MM.1S (cell line): Measurements from ENCODE around the gene SNX17.

ENCODE experiments used
- DNase-seq: peaks from one replicate; pipeline ENCODE4 v3.0.0-alpha.2; 2015
- H2AFZ ChIP-seq: fragments of 300-600 bp; sonication (generic); 2 replicates; pipeline ENCODE4 v1.6.0; 2016; ENCODE audit warnings: antibody characterized with exemption, low read length
- H3F3A ChIP-seq: fragments of 300-600 bp; sonication (generic); 2 replicates; pipeline ENCODE4 v1.6.1; 2016; ENCODE audit warnings: mild to moderate bottlenecking, antibody characterized with exemption, low read length, moderate library complexity, mixed read lengths; ENCODE audit not compliant: insufficient read depth
- H3K27ac ChIP-seq: fragments of 300-600 bp; sonication (generic); 2 replicates; pipeline ENCODE4 v1.5.1; 2016; ENCODE audit warnings: mild to moderate bottlenecking, low read length
- H3K27me3 ChIP-seq: fragments of 300-600 bp; sonication (generic); replicated peaks from 2 replicates; pipeline ENCODE4 v1.6.0; 2016; ENCODE audit warnings: low read length; ENCODE audit not compliant: insufficient read depth
- H3K36me3 ChIP-seq: fragments of 300-600 bp; sonication (generic); replicated peaks from 2 replicates; pipeline ENCODE4 v1.6.1; 2016; ENCODE audit warnings: mild to moderate bottlenecking, low read length, mixed read lengths; ENCODE audit not compliant: insufficient read depth
- H3K4me1 ChIP-seq: fragments of 300-600 bp; sonication (generic); 2 replicates; pipeline ENCODE4 v1.6.1; 2016; ENCODE audit warnings: low read length, mixed read lengths
- H3K4me2 ChIP-seq: fragments of 300-600 bp; sonication (generic); 2 replicates; pipeline ENCODE4 v1.6.0; 2016; ENCODE audit warnings: low read depth, low read length
- H3K4me3 ChIP-seq: fragments of 300-600 bp; sonication (generic); 2 replicates; pipeline ENCODE4 v1.5.1; 2016; ENCODE audit warnings: low read length, mixed read lengths
- H3K79me2 ChIP-seq: fragments of 300-600 bp; sonication (generic); 2 replicates; pipeline ENCODE4 v1.6.1; 2016; ENCODE audit warnings: mixed run types, low read length, mixed read lengths
- H3K9ac ChIP-seq: fragments of 300-600 bp; sonication (generic); 2 replicates; pipeline ENCODE4 v1.6.1; 2016; ENCODE audit warnings: low read length, mixed read lengths
- H3K9me2 ChIP-seq: fragments of 300-600 bp; sonication (generic); replicated peaks from 2 replicates; pipeline ENCODE4 v1.6.1; 2016; ENCODE audit warnings: mild to moderate bottlenecking, low read length, mixed read lengths; ENCODE audit not compliant: insufficient read depth
- H3K9me3 ChIP-seq: fragments of 300-600 bp; sonication (generic); replicated peaks from 2 replicates; pipeline ENCODE4 v1.6.1; 2016; ENCODE audit warnings: mild to moderate bottlenecking, low read length, mixed read lengths; ENCODE audit not compliant: insufficient read depth
- H4K20me1 ChIP-seq: fragments of 300-600 bp; sonication (generic); 2 replicates; pipeline ENCODE4 v1.6.1; 2016; ENCODE audit warnings: mild to moderate bottlenecking, low read length, moderate library complexity, mixed read lengths; ENCODE audit not compliant: insufficient read depth
- EZH2 ChIP-seq: fragments of 300-600 bp; sonication (generic); optimal IDR thresholded peaks from 2 replicates; pipeline ENCODE3; 2017; ENCODE audit warnings: low read depth, mild to moderate bottlenecking, antibody characterized with exemption, low read length, mixed read lengths
- EZH2phosphoT487 ChIP-seq: fragments of 300-600 bp; sonication (generic); IDR thresholded peaks from 2 replicates; pipeline ENCODE4 v1.6.1; 2018; ENCODE audit warnings: antibody characterized with exemption, low read length
- TF ChIP-seq, protein P1 (sequence below): fragments of 300-600 bp; sonication (generic); IDR thresholded peaks from 2 replicates; pipeline ENCODE4 v1.5.1; 2016; ENCODE audit warnings: antibody characterized with exemption, low read length, mixed read lengths

Gene SNX17

DNA sequence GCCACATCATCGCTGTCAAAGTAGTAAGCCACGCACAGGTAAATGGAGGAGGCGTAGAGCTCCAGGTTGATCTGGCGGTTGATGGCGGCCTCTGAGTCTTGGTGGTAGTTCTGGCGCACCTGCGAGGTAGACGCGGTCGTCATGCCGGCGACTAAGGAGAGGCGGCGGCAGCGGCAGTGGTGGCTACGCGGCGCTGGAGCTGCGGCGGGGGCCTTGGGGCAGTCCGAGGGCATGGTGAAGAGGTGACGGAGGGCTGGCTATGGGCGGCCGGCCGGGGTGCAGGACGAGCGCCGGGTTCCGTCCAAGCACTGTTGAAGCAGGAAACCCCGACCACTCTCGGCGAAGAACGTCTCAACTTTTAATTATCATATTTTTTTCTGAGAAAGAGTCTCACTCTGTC lies 22.8 kb downstream of the SNX17 start:
- TF ChIP-seq, protein P1, sequence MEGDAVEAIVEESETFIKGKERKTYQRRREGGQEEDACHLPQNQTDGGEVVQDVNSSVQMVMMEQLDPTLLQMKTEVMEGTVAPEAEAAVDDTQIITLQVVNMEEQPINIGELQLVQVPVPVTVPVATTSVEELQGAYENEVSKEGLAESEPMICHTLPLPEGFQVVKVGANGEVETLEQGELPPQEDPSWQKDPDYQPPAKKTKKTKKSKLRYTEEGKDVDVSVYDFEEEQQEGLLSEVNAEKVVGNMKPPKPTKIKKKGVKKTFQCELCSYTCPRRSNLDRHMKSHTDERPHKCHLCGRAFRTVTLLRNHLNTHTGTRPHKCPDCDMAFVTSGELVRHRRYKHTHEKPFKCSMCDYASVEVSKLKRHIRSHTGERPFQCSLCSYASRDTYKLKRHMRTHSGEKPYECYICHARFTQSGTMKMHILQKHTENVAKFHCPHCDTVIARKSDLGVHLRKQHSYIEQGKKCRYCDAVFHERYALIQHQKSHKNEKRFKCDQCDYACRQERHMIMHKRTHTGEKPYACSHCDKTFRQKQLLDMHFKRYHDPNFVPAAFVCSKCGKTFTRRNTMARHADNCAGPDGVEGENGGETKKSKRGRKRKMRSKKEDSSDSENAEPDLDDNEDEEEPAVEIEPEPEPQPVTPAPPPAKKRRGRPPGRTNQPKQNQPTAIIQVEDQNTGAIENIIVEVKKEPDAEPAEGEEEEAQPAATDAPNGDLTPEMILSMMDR: no peak
- TF ChIP-seq EZH2 (no peak), EZH2phosphoT487 (no peak)
- Histone ChIP-seq H3K9ac (no peak overlapping the region), H3K4me3 (no peak overlapping the region), H2AFZ (no peak overlapping the region), H3K36me3 (no peaks in the 10 kb centered on the region; the same call in 1 of the 2 replicates), H3K27me3 (no peaks in the 10 kb centered on the region), H3K27ac (no peak overlapping the region), H3K9me2 (no peaks in the 10 kb centered on the region), H3K79me2 (peaks cover 95% of the 10 kb centered on the region), H3F3A (no peaks in the 10 kb centered on the region), H3K4me2 (no peak overlapping the region), H3K9me3 (no peaks in the 10 kb centered on the region), H4K20me1 (peaks cover 8% of the 10 kb centered on the region; the same call in 1 of the 2 replicates), H3K4me1 (no peaks in the 10 kb centered on the region)
- no peak for DNase-seq

DNA sequence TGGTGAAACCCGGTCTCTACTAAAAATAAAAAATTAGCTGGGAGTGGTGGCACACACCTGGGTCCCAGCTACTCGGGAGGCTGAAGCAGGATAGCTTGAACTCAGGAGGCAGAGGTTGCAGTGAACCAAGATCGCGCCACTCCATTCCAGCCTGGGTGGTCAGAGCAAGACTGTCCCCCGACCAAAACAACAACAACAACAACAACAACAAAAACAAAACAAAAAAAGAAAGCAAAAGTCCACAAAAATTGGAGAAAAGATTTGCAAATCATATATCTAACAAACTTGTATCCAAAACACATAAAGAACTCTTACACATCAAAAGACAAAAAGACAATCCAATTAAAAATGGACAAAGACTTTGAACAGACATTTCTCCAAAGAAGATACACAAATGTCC lies 28.5 kb downstream of the SNX17 start:
- TF ChIP-seq EZH2 (no peak), EZH2phosphoT487 (no peak)
- TF ChIP-seq, protein P1: no peak
- Histone ChIP-seq H3K27me3 (no peaks in the 10 kb centered on the region), H3K4me2 (no peak overlapping the region), H3F3A (no peaks in the 10 kb centered on the region), H3K9me2 (no peaks in the 10 kb centered on the region), H3K27ac (no peak overlapping the region), H3K9me3 (no peaks in the 10 kb centered on the region), H3K79me2 (peaks cover 98% of the 10 kb centered on the region), H3K4me1 (no peaks in the 10 kb centered on the region), H3K4me3 (no peak overlapping the region), H4K20me1 (peaks cover 31% of the 10 kb centered on the region), H3K36me3 (peaks cover 2% of the 10 kb centered on the region; the same call in 1 of the 2 replicates), H3K9ac (no peak overlapping the region), H2AFZ (no peak overlapping the region)
- DNase-seq: no peak

DNA sequence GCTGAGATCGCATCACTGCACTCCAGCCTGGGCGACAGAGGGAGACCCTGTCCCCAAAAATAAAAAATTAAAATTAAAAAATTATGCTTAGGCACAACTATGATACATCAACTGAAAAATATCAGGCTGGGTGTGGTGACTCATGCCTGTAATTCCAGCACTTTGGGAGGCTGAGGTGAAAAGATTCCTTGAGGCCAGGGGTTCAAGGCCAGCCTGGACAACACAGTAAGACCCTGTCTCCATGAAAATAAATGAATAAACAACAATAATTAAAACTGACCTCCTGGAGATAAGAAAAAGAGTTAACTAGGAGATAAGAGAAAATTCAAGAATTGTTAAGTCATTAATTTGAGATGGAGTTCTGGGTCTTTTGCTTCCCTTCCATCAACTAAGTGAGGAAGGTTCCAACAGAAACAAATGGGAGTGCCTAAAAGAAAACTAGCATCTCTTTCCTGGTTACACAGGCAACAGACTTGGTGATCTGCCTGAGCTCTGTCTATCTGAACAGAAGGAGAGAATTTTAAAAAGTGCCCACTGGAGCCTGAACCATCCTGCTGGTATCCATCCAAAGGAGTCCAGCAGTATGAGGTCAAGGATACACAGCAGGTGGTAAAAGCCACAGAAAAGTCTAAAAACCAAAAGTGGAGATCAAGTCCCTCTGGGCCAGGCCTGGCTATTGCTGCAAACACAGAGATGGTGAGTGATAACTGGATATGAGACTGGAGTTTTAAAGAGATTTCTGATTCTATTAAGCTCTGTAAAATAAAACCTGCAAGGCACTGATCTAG lies 30.1 kb downstream of the SNX17 start:
- Histone ChIP-seq H3K4me3 (no peak overlapping the region), H3K9me3 (no peaks in the 10 kb centered on the region), H3K9me2 (no peaks in the 10 kb centered on the region), H3F3A (no peaks in the 10 kb centered on the region), H3K27me3 (no peaks in the 10 kb centered on the region), H3K36me3 (peaks cover 2% of the 10 kb centered on the region; the same call in 1 of the 2 replicates), H3K9ac (no peak overlapping the region), H3K4me2 (no peak overlapping the region), H3K27ac (no peak overlapping the region), H3K4me1 (no peaks in the 10 kb centered on the region), H3K79me2 (peaks cover 98% of the 10 kb centered on the region), H4K20me1 (peaks cover 33% of the 10 kb centered on the region), H2AFZ (no peak overlapping the region)
- no peak for DNase-seq
- TF ChIP-seq, protein P1: no peak
- TF ChIP-seq EZH2phosphoT487 (no peak), EZH2 (no peak)
